HEK293 (cell line): ENCODE data around the gene LAMA2.

Experiments
- CTCF ChIP-seq: fragments of 450-650 bp; formaldehyde crosslinking; IDR thresholded peaks from 2 replicates; pipeline ENCODE4 v1.5.1; 2016; ENCODE audit warnings: missing biosample characterization, missing genetic modification characterization
- KLF9 ChIP-seq: fragments of 450-650 bp; formaldehyde crosslinking; IDR thresholded peaks from 2 replicates; pipeline ENCODE4 v1.5.1; 2016; ENCODE audit warnings: missing biosample characterization, missing genetic modification characterization, low read depth
- MYNN ChIP-seq: fragments of 450-650 bp; formaldehyde crosslinking; IDR thresholded peaks from 2 replicates; pipeline ENCODE4 v1.5.1; 2016; ENCODE audit warnings: missing biosample characterization, missing genetic modification characterization, borderline replicate concordance
- PBX3 ChIP-seq: sonication (generic); formaldehyde crosslinking; IDR thresholded peaks from 2 replicates; pipeline ENCODE4 v1.8.1; 2022; ENCODE audit warnings: mild to moderate bottlenecking, moderate library complexity, missing genetic modification reagents
- YY1 ChIP-seq: fragments of 450-650 bp; formaldehyde crosslinking; IDR thresholded peaks from 2 replicates; pipeline ENCODE4 v1.5.1; 2018; ENCODE audit warnings: missing biosample characterization, missing genetic modification characterization
- ZNF341 ChIP-seq: fragments of 450-650 bp; formaldehyde crosslinking; IDR thresholded peaks from 2 replicates; pipeline ENCODE4; 2016; ENCODE audit warnings: low read depth, missing biosample characterization, missing genetic modification characterization
- ZNF530 ChIP-seq: fragments of 450-650 bp; formaldehyde crosslinking; IDR thresholded peaks from 2 replicates; pipeline ENCODE4 v1.5.1; 2016; ENCODE audit warnings: low read depth, missing biosample characterization, missing genetic modification characterization

- no peak for TF ChIP-seq CTCF (tag by site-specific recombination)
- TF ChIP-seq PBX3 (CRISPR knock-in tag), result no peak
- TF ChIP-seq ZNF341 (tag by site-specific recombination), result no peak
- no peak for TF ChIP-seq MYNN (tag by site-specific recombination)
- no peak for TF ChIP-seq YY1 (tag by site-specific recombination)
- no peak for TF ChIP-seq ZNF530
- TF ChIP-seq KLF9, result no peak
These were observed 380.2 kb downstream of the LAMA2 start for GRCh38 chr6:129263176-129263575.
